Cardiac ventricle fibroblast (primary cell): ENCODE measurements around the gene CYP51A1. TPM values are rescaled to one million over a fixed set of nuclear protein-coding genes. Genes with fewer than 3 reads are reported as not detected.

ENCODE experiments used
- total RNA-seq: library from RNA; depleted of rRNA; stranded (reverse); fragments of >200 nt; gene quantifications from 2 replicates; pipeline ENCODE4 v1.2.3, GENCODE V29; 2015

Gene CYP51A1
- total RNA-seq = 73.5 and 78.0 TPM in 2 replicates

GRCh38 chr7:92134271-92135051 lies at the start of gene CYP51A1:
Gene CYP51A1, minus strand, starts transcription at chr7:92134477. Its CDS starts 113 bp downstream, at chr7:92134364.

GRCh38 chr7:92178928-92179924 lies 44.9 kb upstream of the CYP51A1 start, which contains the start of gene LRRD1:
Gene LRRD1, minus strand, starts transcription at chr7:92179142. Its CDS starts 13,940 bp downstream, at chr7:92165202.

Other genes starting within 250 kb of the CYP51A1 start
- 25.6 and 26.2 TPM in 2 replicates for gene AKAP9, start 193.6 kb downstream of the CYP51A1 start, total RNA-seq
- gene LRRD1, start 44.7 kb upstream of the CYP51A1 start, total RNA-seq = not detected in 2 replicates
- gene KRIT1, start 111.4 kb upstream of the CYP51A1 start, total RNA-seq = 41.2 and 47.6 TPM in 2 replicates
- gene ANKIB1, start 111.5 kb upstream of the CYP51A1 start, total RNA-seq = 23.8 and 29.0 TPM in 2 replicates